PC-9 (cell line): ENCODE measurements around the gene C9orf43. TPM values are rescaled to one million over a fixed set of nuclear protein-coding genes. Genes with fewer than 3 reads are reported as not detected.

Source experiments
- BruUV-seq: library from RNA; stranded (reverse); fragments of 400-500 nt; replicated peaks from 2 replicates; lab custom pipeline; 2021; lab: Mats Ljungman, UMichigan
- CTCF ChIA-PET: fragments of 300-600 bp; sonication (Branson Sonifier 250); formaldehyde crosslinking; loops from one replicate; lab custom pipeline; 2022; ENCODE audit warnings: antibody characterized with exemption; lab: Charles Lee
- POLR2A ChIA-PET: fragments of 300-600 bp; sonication (Branson Sonifier 250); formaldehyde crosslinking; loops from one replicate; lab custom pipeline; 2022; ENCODE audit warnings: antibody characterized with exemption; ENCODE audit not compliant: unreplicated experiment; lab: Charles Lee
- DNase-seq, 2 experiments: peaks; one replicate each; pipeline versions ENCODE4 v3.0.0 to v3.0.0-alpha.2; 2015 to 2022; ENCODE audit warnings: mixed read lengths in 1 of 2
- H2AFZ ChIP-seq: fragments of 200-600 bp; sonication (generic); 2 replicates; pipeline ENCODE4 v1.8.1; 2017; ENCODE audit warnings: antibody characterized with exemption
- H3F3A ChIP-seq: fragments of 200-600 bp; sonication (generic); 2 replicates; pipeline ENCODE4 v1.8.1; 2017; ENCODE audit warnings: antibody characterized with exemption, mild to moderate bottlenecking, low read depth; ENCODE audit not compliant: insufficient read depth
- H3K27ac ChIP-seq: fragments of 200-600 bp; sonication (generic); 2 replicates; pipeline ENCODE4 v1.6.1; 2016; ENCODE audit warnings: mixed run types
- H3K27me3 ChIP-seq: fragments of 200-600 bp; sonication (generic); 2 replicates; pipeline ENCODE4 v1.6.1; 2016; ENCODE audit warnings: low read depth, mixed run types; ENCODE audit not compliant: insufficient read depth
- H3K36me3 ChIP-seq: fragments of 200-600 bp; sonication (generic); 2 replicates; pipeline ENCODE4 v1.6.1; 2016; ENCODE audit warnings: low read depth, mixed run types
- H3K4me1 ChIP-seq: fragments of 200-600 bp; sonication (generic); replicated peaks from 2 replicates; pipeline ENCODE4 v1.6.1; 2016; ENCODE audit warnings: mixed run types; ENCODE audit not compliant: insufficient read depth
- H3K4me2 ChIP-seq: fragments of 200-600 bp; sonication (generic); 2 replicates; pipeline ENCODE4 v1.6.1; 2017; ENCODE audit warnings: mixed run types
- H3K4me3 ChIP-seq: fragments of 200-600 bp; sonication (generic); 2 replicates; pipeline ENCODE4 v1.6.1; 2016; ENCODE audit warnings: mixed run types
- H3K79me2 ChIP-seq: fragments of 200-600 bp; sonication (generic); 2 replicates; pipeline ENCODE4 v1.6.1; 2017; ENCODE audit warnings: low read depth, mixed run types
- H3K9me2 ChIP-seq: fragments of 200-600 bp; sonication (generic); 2 replicates; pipeline ENCODE4 v1.8.1; 2017; ENCODE audit warnings: mild to moderate bottlenecking; ENCODE audit not compliant: insufficient read depth
- H3K9me3 ChIP-seq: fragments of 200-600 bp; sonication (generic); 2 replicates; pipeline ENCODE4 v1.8.1; 2016; ENCODE audit warnings: low read depth; ENCODE audit not compliant: insufficient read depth
- H4K20me1 ChIP-seq: fragments of 200-600 bp; sonication (generic); 2 replicates; pipeline ENCODE4 v1.8.1; 2017; ENCODE audit not compliant: insufficient read depth
- CTCF ChIP-seq: fragments of 200-600 bp; sonication (generic); conservative IDR thresholded peaks from 2 replicates; pipeline ENCODE4 v1.6.1; 2017; ENCODE audit warnings: mixed run types, antibody characterized with exemption, mild to moderate bottlenecking, moderate library complexity
- EZH2 ChIP-seq: fragments of 200-600 bp; sonication (generic); IDR thresholded peaks from 2 replicates; pipeline ENCODE4 v1.8.0; 2017; ENCODE audit warnings: antibody characterized with exemption, low read depth
- intact Hi-C: fragments of 100-400 bp; cut with micrococcal nuclease; formaldehyde crosslinking; loops from one replicate; pipeline ENCODE4 v1.10.0; 2022; ENCODE audit not compliant: unreplicated experiment
- total RNA-seq: library from RNA; stranded (reverse); gene quantifications from 2 replicates; pipeline ENCODE4 v1.2.3, GENCODE V29; 2021

C9orf43 gene
- total RNA-seq, 1 experiment from 2014 or later: 2.5 TPM

DNA sequence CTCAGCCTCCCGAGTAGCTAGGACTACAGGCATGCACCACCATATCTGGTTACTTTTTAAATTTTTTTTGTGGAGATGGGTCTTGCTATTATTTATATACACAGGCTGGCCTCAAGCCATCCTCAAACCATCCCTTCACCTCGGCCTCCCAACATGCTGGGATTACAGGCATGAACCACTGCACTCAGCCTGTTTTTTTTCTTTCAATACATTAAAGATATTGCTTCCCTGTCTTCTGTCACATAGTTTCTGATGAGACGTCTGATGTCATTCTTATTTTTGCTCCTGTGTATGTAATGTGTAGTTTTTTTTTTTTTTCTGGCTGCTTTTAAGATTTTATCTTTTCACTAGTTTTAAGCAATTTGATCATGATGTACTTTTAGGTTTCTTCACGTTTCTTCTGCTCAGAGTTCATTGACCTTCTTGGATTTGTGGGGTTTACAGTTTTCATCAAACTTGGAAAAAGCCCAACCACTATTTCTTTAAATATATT, 41.6 kb downstream of the C9orf43 start:
- H3K9me2 ChIP-seq: no peaks in the 10 kb centered on the region
- no peak for DNase-seq
- no TSS peak for BruUV-seq
- H3K27ac ChIP-seq: no peak overlapping the region
- no peaks in the 10 kb centered on the region for H3K79me2 ChIP-seq
- ChIA-PET POLR2A (no interaction called here), CTCF (interaction anchor here (0.6 to 0.7 kb wide), 2 partner anchors 144 to 447 kb away, joined by 3 to 17 read pairs; no protein-coding TSS in a partner anchor)
- no peak overlapping the region for H2AFZ ChIP-seq
- intact Hi-C loops: no loop called here
- no peaks in the 10 kb centered on the region for H3K27me3 ChIP-seq
- H3K4me1 ChIP-seq: peaks cover 28% of the 10 kb centered on the region
- peaks cover 28% of the 10 kb centered on the region for H3F3A ChIP-seq
- no peaks in the 10 kb centered on the region for H3K36me3 ChIP-seq
- TF ChIP-seq CTCF (no peak), EZH2 (no peak)
- no peak overlapping the region for H3K4me2 ChIP-seq
- H3K9me3 ChIP-seq: no peaks in the 10 kb centered on the region
- H4K20me1 ChIP-seq: no peaks in the 10 kb centered on the region
- H3K4me3 ChIP-seq: no peak overlapping the region

DNA sequence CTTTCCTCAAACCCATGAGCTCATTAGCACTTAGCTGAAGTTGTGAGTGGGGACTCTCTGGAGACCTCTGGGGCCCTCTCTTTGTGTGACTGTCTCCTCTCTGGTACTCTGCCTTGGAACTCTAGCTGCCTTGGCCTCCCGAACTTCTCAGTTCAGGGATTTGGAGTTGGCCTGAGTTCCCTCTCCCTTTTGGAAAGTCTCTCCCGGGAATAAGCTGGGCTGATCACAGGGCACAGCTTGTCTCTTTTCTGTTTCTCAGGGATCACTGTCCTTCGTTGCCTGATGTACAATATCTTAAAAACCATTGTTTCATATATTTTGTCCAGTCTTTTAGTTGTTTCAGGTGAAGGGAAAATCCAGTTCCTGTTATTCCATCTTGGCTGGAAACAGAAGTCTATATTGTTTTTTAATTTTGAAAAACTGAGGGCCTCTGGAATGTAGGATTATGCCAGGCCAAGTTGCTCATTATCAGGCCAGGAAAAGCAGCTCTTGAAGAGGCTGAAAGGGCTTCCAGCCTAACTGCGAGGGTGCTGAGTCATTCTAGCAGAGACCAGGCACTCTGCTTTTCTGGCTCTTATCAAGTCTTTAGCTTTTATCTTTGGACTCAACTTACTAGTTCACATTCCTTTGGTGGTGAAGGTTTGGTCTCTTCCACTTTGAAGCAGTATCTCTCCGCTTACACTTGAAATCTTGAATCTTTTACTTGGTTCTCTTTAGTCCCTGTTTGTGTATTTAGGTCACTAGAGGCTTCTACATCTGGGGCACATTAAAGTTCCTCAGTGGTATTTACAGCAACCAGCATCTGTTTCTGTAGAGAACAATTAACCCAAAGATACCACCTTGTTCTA, 44.6 kb downstream of the C9orf43 start:
- TSS peak; percentile 95 for BruUV-seq
- DNase-seq: peak; percentile 68 to 79
- Histone ChIP-seq H3K4me3 (no peak overlapping the region), H3K4me1 (peaks cover 28% of the 10 kb centered on the region), H2AFZ (peak overlapping the region; percentile 85), H3K9me2 (no peaks in the 10 kb centered on the region), H3K27me3 (no peaks in the 10 kb centered on the region), H3K27ac (peak overlapping the region; percentile 85), H3F3A (peaks cover 28% of the 10 kb centered on the region), H3K4me2 (peak overlapping the region; percentile 51), H3K79me2 (no peaks in the 10 kb centered on the region), H4K20me1 (no peaks in the 10 kb centered on the region), H3K36me3 (no peaks in the 10 kb centered on the region), H3K9me3 (no peaks in the 10 kb centered on the region)
- POLR2A ChIA-PET: interaction anchor here (0.5 to 0.6 kb wide), 6 partner anchors 10 to 842 kb away, joined by 3 to 6 read pairs (median 4); partner anchors contain the start of genes C9orf43 and POLE3
- TF ChIP-seq EZH2 (no peak), CTCF (no peak)
- intact Hi-C loops: loop anchor here (1.0 kb wide), 2 partner anchors 10 to 125 kb away; no protein-coding TSS in a partner anchor
- CTCF ChIA-PET: interaction anchor here (0.6 to 1.5 kb wide), 5 partner anchors 9 to 203 kb away, joined by 3 to 5 read pairs (median 4); no protein-coding TSS in a partner anchor

- peaks cover 28% of the 10 kb centered on the region for H3K4me1 ChIP-seq
- TF ChIP-seq CTCF (no peak), EZH2 (no peak)
- ChIA-PET CTCF (no interaction called here), POLR2A (no interaction called here)
- H3F3A ChIP-seq: peaks cover 28% of the 10 kb centered on the region
- BruUV-seq: no TSS peak
- intact Hi-C loops: no loop called here
- peak overlapping the region; percentile 85 for H3K27ac ChIP-seq
- H3K4me2 ChIP-seq: peak overlapping the region; percentile 51; the same call in 1 of the 2 replicates
- no peaks in the 10 kb centered on the region for H3K9me2 ChIP-seq
- no peak overlapping the region for H2AFZ ChIP-seq
- peak in 1 of 2 experiments; percentile 59 for DNase-seq
- no peaks in the 10 kb centered on the region for H4K20me1 ChIP-seq
- no peaks in the 10 kb centered on the region for H3K36me3 ChIP-seq
- H3K79me2 ChIP-seq: no peaks in the 10 kb centered on the region
- no peaks in the 10 kb centered on the region for H3K27me3 ChIP-seq
- no peaks in the 10 kb centered on the region for H3K9me3 ChIP-seq
- H3K4me3 ChIP-seq: no peak overlapping the region
Measured at GRCh38 chr9:113456235-113456634, 45.7 kb downstream of the C9orf43 start.
